IPS-20b (cell line): ENCODE measurements around the gene ITFG1.
A peak's percentile ranks its signal among the peaks of the same experiment; 100 is the strongest.
"Not testable (repeated sequence)": the region's sequence is repeated elsewhere in the genome, so short reads cannot be mapped to it uniquely, and the experiment has no call there.

Experiments
- H3K27ac ChIP-seq: one replicate; pipeline ENCODE4 v1.5.1; 2013; ENCODE audit warnings: low read length
- H3K27me3 ChIP-seq: 2 replicates; pipeline ENCODE4 v1.6.1; 2013; ENCODE audit warnings: mild to moderate bottlenecking, low read length, inconsistent platforms; ENCODE audit not compliant: insufficient read depth
- H3K36me3 ChIP-seq: 2 replicates; pipeline ENCODE4 v1.6.1; 2013; ENCODE audit warnings: low read depth, mild to moderate bottlenecking, inconsistent platforms, low read length, moderate library complexity; ENCODE audit not compliant: insufficient read depth
- H3K4me1 ChIP-seq: 2 replicates; pipeline ENCODE4 v1.6.1; 2013; ENCODE audit warnings: mild to moderate bottlenecking, control low read depth, inconsistent platforms, low read length, moderate library complexity; ENCODE audit not compliant: insufficient read depth
- H3K4me3 ChIP-seq: 2 replicates; pipeline ENCODE4 v1.5.1; 2013; ENCODE audit warnings: mild to moderate bottlenecking, low read length, inconsistent platforms
- H3K9ac ChIP-seq: 2 replicates; pipeline ENCODE4 v1.6.1; 2013; ENCODE audit warnings: low read depth, mild to moderate bottlenecking, inconsistent platforms, low read length, moderate library complexity
- H3K9me3 ChIP-seq: 2 replicates; pipeline ENCODE4 v1.6.1; 2013; ENCODE audit warnings: mild to moderate bottlenecking, low read depth, low read length, inconsistent platforms; ENCODE audit not compliant: insufficient read depth

ITFG1 gene

GRCh38 chr16:47162670-47163420 is 298.0 kb downstream of the ITFG1 start:
- no peak overlapping the region for H3K9ac ChIP-seq
- H3K36me3 ChIP-seq: no peaks in the 10 kb centered on the region
- H3K27me3 ChIP-seq: no peaks in the 10 kb centered on the region
- no peak overlapping the region for H3K4me3 ChIP-seq
- H3K9me3 ChIP-seq: no peaks in the 10 kb centered on the region
- no peak overlapping the region for H3K27ac ChIP-seq
- peaks cover 14% of the 10 kb centered on the region; the same call in 1 of the 2 replicates for H3K4me1 ChIP-seq

DNA sequence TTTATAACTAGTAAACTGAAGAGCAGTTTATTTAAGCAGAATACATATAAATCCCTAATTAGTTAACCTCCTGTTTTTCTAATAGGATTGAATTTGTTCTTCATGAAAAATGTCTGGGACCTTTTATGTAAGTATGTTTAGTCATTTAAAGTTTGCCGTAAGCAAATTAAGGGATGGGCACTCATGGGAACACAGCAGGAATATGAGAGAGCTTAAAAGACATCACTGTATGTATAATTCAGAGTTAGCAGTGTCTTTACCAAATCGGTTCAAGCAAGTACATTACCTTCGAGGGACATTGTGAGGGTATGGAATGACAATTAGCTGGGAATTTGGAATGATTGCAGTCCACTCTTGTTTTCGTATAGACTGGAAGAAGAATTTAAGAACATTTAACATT is 299.4 kb downstream of the ITFG1 start:
- no peaks in the 10 kb centered on the region for H3K36me3 ChIP-seq
- H3K27ac ChIP-seq: no peak overlapping the region
- no peaks in the 10 kb centered on the region for H3K27me3 ChIP-seq
- peaks cover 6% of the 10 kb centered on the region; the same call in 1 of the 2 replicates for H3K4me1 ChIP-seq
- no peaks in the 10 kb centered on the region for H3K9me3 ChIP-seq
- no peak overlapping the region for H3K4me3 ChIP-seq
- no peak overlapping the region for H3K9ac ChIP-seq

DNA sequence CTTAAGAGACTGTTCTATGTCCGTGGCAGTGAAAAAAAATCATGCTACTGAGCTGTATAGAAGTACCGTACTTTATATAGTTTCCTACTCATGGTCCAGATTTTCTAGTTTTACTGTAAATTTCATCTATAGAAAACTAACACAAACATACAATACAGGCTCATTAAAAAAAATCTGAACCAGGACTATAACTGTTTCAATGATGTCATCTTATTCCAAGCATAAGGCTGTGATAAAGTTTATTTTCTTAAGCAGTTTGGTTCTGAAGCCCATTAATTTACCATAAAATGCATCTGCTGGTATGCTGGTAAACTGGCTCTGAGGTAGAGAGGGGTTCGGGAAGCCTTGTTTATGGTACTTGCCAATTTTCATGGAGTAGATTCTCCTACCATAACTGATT is 300.4 kb downstream of the ITFG1 start:
- no peaks in the 10 kb centered on the region for H3K4me1 ChIP-seq

GRCh38 chr16:47158992-47159391 is 301.9 kb downstream of the ITFG1 start:
- Histone ChIP-seq H3K27ac (no peak overlapping the region), H3K4me3 (no peak overlapping the region), H3K9me3 (no peaks in the 10 kb centered on the region), H3K9ac (no peak overlapping the region), H3K4me1 (no peaks in the 10 kb centered on the region), H3K27me3 (no peaks in the 10 kb centered on the region), H3K36me3 (no peaks in the 10 kb centered on the region)

More for the DNA sequence above, 300.4 kb downstream of the ITFG1 start:
- Histone ChIP-seq H3K9ac (no peak overlapping the region), H3K27me3 (no peaks in the 10 kb centered on the region), H3K27ac (no peak overlapping the region), H3K36me3 (no peaks in the 10 kb centered on the region), H3K4me3 (no peak overlapping the region), H3K9me3 (no peaks in the 10 kb centered on the region)

DNA sequence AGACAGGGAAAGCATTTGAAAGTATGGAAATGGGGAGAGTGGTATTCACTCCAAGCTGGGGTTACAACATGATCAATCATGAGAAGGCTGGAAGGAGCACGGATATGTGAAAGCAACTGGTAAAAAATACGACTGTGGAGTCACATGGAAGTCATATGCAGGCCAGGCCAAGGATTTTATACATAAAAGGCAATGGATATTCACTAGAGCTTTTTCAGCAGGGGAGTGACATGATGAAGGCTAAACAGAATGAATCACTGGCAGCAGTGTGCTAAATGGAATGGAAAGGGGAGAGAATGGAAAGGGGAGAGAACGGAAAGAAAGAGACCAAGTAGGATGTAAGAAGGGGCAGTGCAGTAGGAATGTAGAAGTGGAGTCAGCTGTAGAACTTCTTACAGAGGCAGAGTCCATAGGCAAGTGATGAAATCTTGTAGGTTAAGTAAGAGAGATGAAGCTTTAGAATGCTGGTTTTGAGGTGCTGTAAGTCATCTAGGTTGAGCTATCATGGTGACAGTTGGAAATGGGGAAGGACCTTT is 304.1 kb downstream of the ITFG1 start:
- Histone ChIP-seq H3K4me3 (no peak overlapping the region), H3K9me3 (peaks cover 17% of the 10 kb centered on the region; the same call in 1 of the 2 replicates), H3K27me3 (no peaks in the 10 kb centered on the region), H3K36me3 (peaks cover 8% of the 10 kb centered on the region; the same call in 1 of the 2 replicates), H3K27ac (no peak overlapping the region), H3K9ac (no peak overlapping the region), H3K4me1 (no peaks in the 10 kb centered on the region)

DNA sequence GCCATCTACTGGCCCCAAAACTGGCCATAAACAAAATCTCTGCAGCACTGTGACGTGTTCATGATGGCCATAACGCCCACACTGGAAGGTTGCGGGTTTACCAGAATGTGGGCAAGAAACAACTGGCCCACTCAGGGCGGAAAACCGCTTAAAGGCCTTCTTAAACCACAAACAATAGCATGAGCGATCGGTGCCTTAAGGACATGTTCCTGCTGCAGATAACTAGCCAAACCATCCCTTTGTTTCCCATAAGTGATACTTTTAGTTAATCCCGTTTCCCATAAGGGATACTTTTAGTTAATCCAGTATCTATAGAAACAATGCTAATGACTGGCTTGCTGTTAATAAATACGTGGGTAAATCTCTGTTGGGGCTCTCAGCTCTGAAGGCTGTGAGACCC is 308.4 kb downstream of the ITFG1 start:
- not testable (repeated sequence) for H3K4me3 ChIP-seq, H3K36me3 ChIP-seq, H3K27me3 ChIP-seq, H3K4me1 ChIP-seq, H3K9ac ChIP-seq, H3K27ac ChIP-seq
- peaks cover 17% of the 10 kb centered on the region for H3K9me3 ChIP-seq

- Histone ChIP-seq H3K27ac (no peak overlapping the region), H3K4me3 (no peak overlapping the region), H3K27me3 (peaks cover 12% of the 10 kb centered on the region), H3K9me3 (peaks cover 17% of the 10 kb centered on the region), H3K36me3 (peaks cover 8% of the 10 kb centered on the region; the same call in 1 of the 2 replicates), H3K4me1 (no peaks in the 10 kb centered on the region), H3K9ac (no peak overlapping the region)
Observed at GRCh38 chr16:47150067-47150466, 310.8 kb downstream of the ITFG1 start.

DNA sequence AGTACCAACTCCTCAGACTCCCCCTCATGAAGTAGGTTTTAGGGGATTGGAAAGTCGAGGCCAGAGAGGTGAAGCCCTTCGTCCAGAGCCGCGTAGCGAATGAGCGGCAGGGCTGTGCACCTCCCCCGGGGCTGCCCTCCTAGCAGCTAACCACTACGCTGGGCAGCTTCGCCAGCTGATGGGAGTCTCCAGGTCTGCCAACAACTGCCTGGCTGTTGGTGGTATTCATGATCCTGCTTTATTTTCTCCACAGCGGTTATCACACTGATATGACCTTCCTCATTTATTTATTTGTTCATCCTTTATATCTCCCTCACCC is 316.3 kb downstream of the ITFG1 start:
- Histone ChIP-seq H3K9me3 (no peaks in the 10 kb centered on the region; the same call in 1 of the 2 replicates), H3K9ac (no peak overlapping the region; the same call in 1 of the 2 replicates), H3K36me3 (no peaks in the 10 kb centered on the region), H3K4me1 (peaks cover 3% of the 10 kb centered on the region; the same call in 1 of the 2 replicates), H3K27ac (no peak overlapping the region), H3K27me3 (peaks cover 36% of the 10 kb centered on the region), H3K4me3 (peak overlapping the region; percentile 61)

GRCh38 chr16:47143677-47144558 is 316.9 kb downstream of the ITFG1 start, which contains the start of gene NETO2:
Gene NETO2 (minus strand): TSS chr16:47143945. CDS start chr16:47143612, 333 bp downstream.
- peak within 1 kb of the TSS; percentile 70 for H3K4me3 ChIP-seq
- H3K27ac ChIP-seq: no peak within 1 kb of the TSS
- H3K4me1 ChIP-seq: peaks cover 4% of the 10 kb centered on the region; the same call in 1 of the 2 replicates
- no peaks in the 10 kb centered on the region for H3K9me3 ChIP-seq
- peaks cover 36% of the 10 kb centered on the region for H3K27me3 ChIP-seq
- H3K9ac ChIP-seq: peak within 1 kb of the TSS; percentile 66; the same call in 1 of the 2 replicates
- H3K36me3 ChIP-seq: no peaks in the 10 kb centered on the region

- H3K27ac ChIP-seq: no peak overlapping the region
Observed at GRCh38 chr16:47142821-47143676, 317.8 kb downstream of the ITFG1 start.

DNA sequence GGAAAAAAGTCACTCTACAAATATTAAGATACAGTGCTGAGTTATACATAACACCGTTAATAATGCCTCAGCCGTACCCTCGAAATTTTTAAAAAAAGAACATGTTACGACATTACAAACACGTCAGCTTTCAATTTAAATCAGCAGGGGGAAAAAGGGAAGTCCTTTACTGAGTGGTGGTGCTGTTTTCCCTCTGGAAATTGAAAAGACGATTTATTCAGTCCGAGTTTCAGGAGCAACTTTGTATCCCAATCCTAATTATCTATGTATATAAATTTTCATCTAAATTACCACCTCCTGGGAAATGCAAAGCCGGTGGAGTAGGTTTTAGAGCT is 318.4 kb downstream of the ITFG1 start:
- Histone ChIP-seq H3K4me1 (peaks cover 4% of the 10 kb centered on the region; the same call in 1 of the 2 replicates), H3K9me3 (no peaks in the 10 kb centered on the region), H3K9ac (peak overlapping the region; percentile 66; the same call in 1 of the 2 replicates), H3K36me3 (no peaks in the 10 kb centered on the region), H3K4me3 (peak overlapping the region; percentile 70), H3K27ac (no peak overlapping the region), H3K27me3 (peaks cover 36% of the 10 kb centered on the region)

More at GRCh38 chr16:47142821-47143676, 317.8 kb downstream of the ITFG1 start:
- peaks cover 4% of the 10 kb centered on the region; the same call in 1 of the 2 replicates for H3K4me1 ChIP-seq
- peak overlapping the region; percentile 70 for H3K4me3 ChIP-seq
- H3K36me3 ChIP-seq: no peaks in the 10 kb centered on the region
- H3K9ac ChIP-seq: peak overlapping the region; percentile 66; the same call in 1 of the 2 replicates
- peaks cover 36% of the 10 kb centered on the region for H3K27me3 ChIP-seq
- no peaks in the 10 kb centered on the region for H3K9me3 ChIP-seq
